HG03039 (cell line): Measurements from ENCODE around the gene FAM3A.
A peak's percentile ranks its signal among the peaks of the same experiment; 100 is the strongest.
"Not testable (repeated sequence)": the region's sequence is repeated elsewhere in the genome, so short reads cannot be mapped to it uniquely, and the experiment has no call there.

Experiments used
- ATAC-seq: cut with Tn5 transposase; IDR thresholded peaks from one replicate; pipeline ENCODE4 v1.9.1; 2021; ENCODE audit warnings: mild to moderate bottlenecking, moderate library complexity; ENCODE audit not compliant: unreplicated experiment

Gene FAM3A, protein sequence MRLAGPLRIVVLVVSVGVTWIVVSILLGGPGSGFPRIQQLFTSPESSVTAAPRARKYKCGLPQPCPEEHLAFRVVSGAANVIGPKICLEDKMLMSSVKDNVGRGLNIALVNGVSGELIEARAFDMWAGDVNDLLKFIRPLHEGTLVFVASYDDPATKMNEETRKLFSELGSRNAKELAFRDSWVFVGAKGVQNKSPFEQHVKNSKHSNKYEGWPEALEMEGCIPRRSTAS

DNA sequence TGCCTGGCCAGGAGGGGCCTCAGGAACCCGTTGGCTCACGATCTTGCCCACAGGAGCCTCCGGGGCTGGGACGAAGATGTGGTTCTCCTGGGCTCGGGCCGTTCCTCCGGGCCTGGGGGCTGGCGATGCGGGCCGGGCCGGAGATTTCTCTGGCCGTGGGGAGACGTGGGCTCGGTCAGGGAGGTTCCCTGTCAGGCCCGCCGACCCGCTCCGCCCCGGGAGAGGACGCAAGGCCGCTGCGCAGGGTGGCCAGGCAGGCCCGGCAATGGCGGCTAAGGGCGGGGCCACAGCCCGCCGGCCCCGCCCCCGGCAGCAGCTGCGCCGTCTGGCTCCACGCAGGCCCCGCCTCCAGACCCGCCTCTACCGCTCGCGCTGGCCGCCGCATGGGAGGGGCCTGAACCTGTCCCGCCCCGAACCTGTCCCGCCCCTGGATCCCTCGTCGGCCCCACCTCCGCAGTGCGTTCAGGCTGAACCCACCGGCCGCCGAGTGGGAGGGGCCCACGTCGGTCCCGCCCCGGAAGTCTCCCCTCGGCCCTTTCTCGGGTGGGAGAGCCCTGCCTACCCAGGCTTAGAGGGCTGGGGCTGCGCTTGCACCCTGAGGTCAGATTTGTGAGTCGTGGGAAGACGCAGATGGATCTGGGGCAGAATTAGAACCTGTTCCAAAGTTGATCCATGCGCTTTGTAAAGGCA, at the start of gene FAM3A:
Gene FAM3A, minus strand, starts transcription at position 267 of the 690 bp plus-strand sequence. CDS start 460 bp downstream, outside the sequence.
- peak; percentile 93 for ATAC-seq

DNA sequence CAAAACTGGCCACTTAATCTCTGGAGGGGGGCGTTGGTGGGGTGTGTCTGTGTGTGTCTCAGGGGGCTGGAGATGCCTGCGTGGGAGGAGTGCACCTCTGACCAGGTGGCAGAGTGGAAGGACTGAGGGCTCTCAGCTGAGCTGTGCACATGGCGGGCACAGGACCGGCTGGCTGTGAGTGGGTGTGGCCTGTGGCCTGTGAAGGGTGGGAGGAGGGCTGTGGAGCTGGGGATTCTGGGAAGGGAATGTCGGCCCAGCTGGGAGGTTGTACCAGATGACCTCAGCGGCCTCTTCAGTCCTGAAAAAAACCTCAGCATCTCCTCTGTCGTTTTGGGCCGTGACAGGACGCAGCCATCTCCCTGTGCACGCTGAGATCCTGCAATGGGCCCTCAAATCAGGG, 46.3 kb upstream of the FAM3A start:
- not testable (repeated sequence) for ATAC-seq

DNA sequence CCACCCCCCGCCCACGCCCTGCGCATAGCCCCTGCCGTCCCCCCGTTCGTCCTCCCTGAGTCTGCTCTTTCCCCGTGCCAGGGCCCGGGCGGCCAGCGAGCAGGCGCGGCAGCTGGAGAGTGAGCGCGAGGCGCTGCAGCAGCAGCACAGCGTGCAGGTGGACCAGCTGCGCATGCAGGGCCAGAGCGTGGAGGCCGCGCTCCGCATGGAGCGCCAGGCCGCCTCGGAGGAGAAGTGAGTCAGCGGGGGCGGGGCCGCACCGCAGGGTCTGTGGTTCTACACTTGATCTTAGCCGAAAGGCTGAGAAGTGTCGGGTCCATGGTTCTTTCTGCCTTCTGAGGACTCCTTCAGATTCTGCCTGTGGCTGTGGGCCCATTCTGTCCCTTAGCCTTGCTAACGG, 44.3 kb upstream of the FAM3A start:
- not testable (repeated sequence) for ATAC-seq

DNA sequence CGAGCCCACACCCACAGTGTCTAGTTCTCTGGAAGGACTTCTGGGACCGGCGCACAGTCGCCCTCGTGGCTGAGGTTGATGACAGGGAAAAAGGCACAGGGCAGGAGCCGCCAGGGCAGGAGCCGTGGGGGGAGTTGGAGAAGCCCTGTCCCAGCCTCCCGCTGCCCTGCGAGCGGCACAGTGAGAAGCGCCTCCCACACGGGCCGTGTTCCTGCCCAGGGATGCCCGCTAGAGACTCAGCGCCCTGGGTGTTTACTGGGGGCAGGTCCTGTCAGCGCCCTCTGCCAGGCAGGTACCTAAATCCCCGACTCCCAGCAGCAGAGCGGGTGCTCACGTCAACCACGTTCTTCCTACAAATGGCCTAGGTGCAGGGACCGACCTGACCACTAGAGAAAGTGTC, 42.9 kb upstream of the FAM3A start:
- ATAC-seq, result not testable (repeated sequence)

DNA sequence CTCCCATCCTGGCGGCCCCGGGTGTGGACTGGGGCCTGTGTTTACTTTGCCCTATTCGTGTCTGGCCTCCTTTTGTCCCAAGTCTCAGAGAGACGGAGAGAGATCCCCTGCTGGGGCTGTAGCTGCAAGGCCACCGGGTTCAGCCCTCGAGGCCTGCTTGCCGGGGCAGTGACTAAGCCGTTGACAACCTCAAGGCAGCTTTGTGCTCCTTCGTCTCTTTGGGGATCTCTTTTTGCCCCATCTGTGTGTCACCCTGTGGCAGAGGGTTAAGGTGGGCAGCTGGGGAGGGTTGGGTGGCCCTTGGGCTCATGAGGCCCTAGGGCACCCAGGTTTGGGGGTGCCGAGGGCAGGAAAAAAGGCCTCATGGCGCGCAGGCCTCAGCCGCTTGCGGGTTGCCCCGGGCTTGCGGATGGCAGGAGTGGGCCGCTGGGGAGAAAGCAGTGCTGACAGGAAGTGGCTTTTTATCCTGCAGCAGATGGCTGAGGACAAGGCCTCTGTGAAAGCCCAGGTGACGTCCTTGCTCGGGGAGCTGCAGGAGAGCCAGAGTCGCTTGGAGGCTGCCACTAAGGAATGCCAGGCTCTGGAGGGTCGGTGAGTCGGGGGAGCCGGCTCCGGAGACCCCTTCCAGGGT, 42.1 kb upstream of the FAM3A start:
- ATAC-seq, result not testable (repeated sequence)

DNA sequence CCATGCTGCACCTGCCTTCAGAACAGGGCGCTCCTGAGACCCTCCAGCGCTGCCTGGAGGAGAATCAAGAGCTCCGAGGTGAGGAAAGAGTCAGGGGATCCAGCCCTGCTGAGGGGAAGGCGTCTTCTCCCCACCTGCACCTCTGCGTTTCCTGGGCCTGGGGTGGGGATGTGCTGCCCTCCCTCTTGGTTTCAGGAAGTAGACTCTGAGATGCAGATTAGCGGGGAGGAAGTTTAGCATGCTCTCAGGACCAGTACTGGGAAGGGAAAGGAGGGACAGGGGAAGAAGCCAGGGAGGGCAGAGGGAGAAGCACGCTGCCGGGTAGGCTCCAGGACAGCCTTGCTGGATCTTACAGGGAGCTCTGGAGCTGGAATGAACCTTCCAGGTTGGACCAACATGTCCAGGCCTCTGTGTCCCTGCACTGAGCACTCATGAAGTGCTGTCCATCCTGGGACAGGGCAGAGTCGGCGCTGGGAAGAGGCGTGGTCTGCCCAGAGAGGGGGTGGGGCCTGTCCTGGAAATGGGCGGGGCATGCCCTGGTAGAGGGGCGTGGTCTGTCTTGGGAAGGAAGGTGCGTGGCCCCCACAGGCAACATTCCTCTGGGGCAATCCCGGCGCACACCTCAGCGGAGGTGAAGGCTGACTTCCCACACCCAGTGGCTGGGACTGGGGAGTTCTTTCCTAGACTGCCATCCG, 36.2 kb upstream of the FAM3A start:
- not testable (repeated sequence) for ATAC-seq

DNA sequence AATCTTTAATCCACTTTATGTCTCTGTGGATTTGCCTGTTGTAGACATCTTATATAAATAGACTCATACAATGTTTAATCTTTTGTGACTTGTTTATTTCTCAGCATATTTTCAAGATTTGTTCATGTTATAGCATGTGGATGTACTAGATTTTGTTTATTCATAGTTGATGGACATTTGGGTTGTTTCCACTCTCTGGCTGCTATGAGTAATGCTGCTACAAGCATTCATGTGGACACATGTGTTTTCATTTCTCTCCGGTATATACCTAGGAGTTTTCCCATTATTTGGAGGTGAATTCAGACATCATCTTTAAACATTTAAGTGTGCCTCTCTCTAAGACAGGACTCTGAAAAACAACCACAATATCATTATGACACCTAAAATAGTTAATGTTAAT, 33.7 kb upstream of the FAM3A start:
- ATAC-seq, result no peak

DNA sequence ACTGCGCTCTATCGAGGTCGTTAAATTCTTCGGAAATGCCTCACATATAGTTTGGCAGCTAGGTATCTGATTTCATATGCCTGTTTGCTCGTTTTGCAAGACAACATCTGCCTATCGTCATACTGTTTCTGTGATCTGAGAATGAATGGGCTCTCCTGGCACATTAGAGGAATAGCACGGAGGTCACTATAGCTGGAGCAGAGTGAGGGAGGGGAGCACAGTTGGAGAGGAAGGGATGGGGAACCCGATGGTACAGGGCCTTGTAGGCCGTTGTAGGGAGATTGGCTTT, 31.9 kb upstream of the FAM3A start:
- ATAC-seq, result no peak

DNA sequence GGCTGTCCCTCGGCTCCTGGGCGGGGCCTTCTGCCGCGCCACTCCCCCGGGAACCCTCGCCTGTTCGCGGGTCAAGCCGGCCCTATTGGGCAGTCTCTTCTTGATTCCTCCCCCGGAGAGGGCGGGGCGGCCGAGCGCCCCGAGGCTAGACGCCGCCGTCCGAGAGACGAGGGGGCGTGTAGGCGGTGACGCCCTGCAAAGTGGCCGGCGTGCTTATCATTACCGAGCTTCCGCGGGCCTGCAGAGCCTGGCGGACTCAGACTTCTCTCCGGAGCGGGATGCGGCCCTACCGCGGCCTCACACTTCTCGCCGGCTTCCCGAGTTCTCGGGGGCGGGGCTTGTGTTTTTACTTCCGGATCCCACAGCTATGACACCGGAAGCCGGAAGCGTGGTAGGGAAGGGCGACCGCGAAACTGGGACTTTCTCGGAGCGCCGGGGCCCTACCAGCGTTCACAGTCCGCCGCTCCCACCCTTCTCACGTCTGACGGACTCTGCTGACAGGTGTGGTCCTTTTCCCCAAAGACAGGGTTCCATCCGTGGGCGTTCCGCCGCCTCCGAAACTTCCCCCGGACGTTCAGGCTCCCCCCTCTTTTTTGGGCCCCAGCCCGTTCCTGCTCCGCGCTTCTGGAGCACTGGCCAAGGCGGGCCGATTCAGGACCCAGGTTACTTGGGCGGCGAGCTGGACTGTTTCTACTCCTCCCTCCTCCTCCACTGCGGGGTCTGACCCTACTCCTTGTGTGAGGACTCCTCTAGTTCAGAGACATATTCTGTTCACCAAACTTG, 31.4 kb upstream of the FAM3A start, which contains the start of gene IKBKG:
Gene IKBKG, plus strand, starts transcription at position 376 of the 783 bp plus-strand sequence. CDS start 4,383 bp downstream, outside the sequence.
- ATAC-seq, result peak; percentile 85

DNA sequence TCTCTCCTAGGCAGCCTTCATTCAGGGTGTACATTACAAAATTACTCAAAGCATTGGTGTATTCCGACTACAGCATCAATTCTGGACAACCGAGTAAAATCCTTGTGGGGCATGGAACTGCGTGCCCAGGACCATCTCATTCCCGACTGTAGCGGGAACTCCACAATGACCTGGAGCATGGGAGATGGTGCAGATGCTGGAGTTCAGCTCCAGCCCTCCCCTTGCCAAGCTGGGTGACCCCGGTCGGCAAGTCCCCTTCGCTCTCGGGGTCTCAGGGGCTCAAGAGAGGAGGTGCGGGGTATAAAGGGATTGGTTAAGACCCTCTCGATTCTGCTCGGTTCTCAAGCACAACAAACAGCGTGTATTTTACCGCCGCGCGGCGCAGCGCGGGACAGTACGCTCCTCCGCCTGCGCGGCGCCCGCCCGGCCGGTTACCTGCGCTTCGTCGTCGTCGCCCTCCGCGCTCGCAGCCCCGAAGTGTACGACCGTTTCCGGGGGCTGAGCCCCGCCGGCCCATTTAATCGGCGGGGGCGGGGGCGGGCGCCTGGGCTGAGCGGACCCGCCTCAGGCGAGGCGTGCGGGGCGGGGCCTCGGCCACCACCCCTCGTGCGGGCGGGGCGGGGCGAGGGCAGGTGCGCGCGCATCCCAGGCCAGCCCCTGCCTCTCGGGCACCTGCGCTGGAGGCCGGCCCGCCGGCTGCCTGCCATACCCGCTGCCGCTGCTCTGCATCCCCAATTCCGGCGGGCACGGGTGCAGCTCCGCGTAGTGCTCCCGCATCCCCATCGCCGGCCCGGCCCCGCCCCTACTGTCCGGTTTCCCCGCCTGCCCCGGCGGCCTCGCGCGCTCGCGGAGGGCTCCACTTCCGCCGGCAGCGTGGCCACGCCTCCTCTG, 30.6 kb upstream of the FAM3A start, which contains the start of gene G6PD:
Gene G6PD, minus strand, starts transcription at position 493 of the 891 bp plus-strand sequence. CDS start 691 bp downstream, outside the sequence.
- ATAC-seq, result peak; percentile 44

DNA sequence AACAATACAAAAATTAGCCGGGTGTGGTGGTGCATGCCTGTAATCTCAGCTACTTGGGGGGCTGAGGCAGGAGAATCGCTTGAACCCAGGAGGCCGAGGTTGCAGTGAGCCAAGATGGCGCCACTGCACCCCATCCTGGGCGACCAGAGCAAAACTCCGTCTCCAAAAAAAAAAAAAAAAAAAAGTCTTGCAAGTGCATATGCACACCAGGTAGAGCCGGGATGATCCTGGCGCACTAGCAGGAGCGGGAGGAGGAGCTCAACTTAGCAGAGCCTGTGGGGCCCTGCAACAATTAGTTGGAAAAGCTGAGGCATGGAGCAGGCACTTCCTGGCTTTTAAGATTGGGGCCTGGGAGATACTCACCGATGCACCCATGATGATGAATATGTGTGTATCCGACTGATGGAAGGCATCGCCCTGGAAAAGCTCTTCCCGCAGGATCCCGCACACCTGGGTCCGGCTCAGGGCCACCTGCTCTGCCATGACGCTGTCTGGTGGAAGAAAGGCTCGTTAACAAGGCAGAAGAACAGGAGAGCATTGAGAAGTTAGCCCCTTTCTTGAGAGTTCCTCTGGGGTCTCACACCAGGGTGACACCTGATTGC, 29.7 kb upstream of the FAM3A start:
- no peak for ATAC-seq

DNA sequence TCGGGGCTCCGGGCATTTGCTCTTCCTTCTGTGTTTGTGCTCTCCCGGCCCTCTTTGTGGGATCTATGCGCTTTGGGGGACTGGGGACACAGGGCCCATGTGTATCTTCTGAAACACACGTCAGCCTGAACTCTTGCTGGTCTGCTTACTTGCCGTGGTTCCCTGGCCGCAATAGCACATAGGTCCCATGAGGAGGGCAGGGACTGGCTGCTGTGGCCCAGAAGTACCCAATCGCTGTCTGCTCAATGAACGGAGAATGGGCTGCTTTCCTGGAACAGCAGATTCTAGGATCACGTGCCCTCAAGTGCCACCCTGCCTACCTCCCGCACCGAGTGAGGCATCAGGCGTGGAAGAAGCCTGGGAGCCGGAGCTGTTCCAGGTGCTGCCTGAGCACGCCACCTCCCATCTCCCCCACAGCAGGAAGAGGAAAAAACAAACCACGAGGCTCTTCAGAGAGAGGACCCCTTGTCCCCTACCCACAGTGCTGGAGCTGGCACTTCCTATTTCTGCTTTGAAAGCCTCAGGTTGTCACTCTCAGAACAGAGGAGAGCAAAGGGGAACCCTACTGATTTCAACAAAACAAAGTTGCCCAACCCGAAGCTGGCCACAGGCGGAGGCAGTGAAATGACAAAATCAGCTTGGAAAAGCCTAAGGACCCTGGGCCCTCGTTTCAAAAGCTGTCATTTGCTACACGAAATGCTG, 26.8 kb upstream of the FAM3A start:
- no peak for ATAC-seq

DNA sequence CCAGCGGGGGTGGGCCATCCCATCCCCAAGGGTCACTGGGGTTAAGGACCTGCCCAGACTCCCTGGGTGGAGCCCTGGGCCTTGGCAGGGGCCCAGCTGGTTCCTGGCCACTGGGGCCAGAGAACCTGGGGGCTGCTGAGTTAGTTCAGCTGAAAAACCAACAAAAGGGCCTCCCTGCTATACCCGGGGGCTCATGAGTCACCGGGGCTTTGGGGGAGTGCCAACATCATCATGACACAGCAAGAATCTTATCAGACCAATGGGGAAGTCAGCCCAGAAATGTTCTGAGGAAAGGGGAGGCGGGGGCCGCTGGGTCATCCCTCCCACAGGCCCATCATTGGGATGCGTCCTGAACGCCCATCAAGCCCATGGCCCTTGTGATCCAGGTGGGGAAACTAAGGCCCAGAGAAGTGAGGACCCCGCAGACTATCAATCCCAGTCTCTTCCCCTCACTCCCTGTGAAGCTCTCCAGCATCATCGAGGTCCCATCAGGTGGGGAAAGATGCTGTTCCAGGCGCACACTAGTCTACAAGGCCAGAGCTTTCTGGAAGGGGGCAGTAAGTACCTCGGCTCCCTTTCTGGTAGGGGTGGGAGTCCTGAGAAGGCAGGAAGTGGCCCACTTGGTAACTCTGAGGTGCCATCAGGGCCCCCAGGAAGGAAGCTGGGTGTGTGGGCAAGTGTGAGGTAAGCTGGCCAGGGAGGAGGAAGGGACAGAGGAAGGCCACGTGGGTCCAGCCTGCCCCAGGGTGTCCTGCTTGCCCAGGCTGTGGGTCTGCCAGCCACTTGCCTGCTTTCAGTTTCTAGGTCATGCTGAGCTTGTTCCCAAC, 26.1 kb upstream of the FAM3A start:
- no peak for ATAC-seq

DNA sequence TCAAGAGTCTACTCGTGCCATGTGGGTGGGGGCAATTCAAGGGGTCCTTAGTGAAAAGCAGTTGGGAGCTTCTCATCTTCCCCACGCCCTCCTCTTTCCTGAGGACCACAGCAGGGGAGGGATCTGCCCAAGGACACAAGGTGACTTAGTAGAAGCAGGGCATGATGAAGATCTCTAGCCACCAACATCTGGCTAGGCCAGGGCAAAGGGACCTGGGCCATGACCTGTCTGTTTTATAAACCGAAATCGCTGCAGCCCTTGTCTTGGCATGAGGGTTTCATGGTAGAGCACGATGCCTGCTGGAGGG, 25.5 kb upstream of the FAM3A start:
- ATAC-seq, result no peak

DNA sequence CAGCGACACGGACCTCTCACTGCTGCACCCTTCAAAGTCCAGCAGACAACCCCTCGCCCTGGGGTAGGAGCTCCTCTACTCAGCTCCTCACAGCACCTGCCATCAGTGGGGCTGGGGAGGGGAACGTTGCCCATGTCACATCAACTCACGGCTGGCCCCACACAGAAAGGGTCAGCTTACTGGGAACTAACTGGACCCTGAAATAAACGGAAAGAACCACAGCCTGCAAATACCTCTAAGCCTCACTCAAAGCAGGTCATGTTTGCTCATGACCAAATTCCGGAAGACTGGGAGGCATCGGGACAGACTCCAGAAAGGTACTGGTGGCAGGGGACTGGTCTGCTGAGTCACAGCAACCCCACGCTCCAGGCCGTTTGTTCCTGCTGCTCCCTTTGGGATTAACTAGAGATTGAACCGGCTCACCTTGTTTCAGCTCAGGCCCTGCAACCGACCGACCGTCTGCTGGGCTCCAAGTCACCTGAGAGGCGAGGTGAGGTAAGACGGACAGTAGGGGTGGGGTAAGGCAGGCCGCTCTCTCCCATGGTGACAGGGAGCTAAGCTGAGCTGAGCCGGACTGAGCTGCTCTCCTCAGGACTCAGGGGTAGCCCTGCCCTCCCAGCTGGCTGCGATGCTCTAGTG, 25.0 kb upstream of the FAM3A start:
- no peak for ATAC-seq

DNA sequence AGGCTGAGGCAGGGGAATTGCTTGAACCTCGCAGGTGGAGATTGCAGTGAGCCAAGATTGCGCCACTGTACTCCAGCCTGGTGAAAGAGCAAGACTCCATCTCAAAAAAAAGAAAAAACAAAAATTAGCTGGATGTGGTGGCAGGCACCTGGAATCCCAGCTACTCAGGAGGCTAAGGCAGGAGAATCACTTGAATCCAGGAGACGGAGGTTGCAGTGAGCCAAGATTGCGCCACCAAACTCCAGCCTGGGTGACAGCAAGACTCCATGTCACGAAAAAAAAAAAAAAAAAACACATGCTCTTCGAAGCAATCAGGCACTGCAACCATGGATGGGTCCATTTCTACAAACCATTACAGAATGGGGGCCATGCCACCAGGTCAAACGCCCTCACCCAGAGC, 24.3 kb upstream of the FAM3A start:
- ATAC-seq, result not testable (repeated sequence)

DNA sequence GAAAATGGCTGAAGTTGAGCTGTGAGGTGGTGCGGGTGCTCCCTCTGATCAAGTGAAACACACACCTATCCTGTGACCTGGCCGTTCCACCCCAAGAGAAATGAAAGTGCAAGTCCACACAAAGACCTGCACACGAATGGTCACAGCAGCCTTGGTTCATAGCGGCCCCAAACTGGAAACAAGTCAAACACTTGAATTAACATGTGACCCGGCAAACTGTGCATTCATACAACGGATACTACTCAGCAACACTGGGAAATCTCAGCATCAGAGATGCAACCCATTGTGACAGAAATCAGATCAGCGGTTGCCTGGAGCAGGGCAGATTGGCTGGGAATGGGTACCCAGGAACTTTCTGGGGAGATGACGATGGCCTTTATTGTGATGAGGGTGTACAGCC, 23.0 kb upstream of the FAM3A start:
- ATAC-seq, result no peak

DNA sequence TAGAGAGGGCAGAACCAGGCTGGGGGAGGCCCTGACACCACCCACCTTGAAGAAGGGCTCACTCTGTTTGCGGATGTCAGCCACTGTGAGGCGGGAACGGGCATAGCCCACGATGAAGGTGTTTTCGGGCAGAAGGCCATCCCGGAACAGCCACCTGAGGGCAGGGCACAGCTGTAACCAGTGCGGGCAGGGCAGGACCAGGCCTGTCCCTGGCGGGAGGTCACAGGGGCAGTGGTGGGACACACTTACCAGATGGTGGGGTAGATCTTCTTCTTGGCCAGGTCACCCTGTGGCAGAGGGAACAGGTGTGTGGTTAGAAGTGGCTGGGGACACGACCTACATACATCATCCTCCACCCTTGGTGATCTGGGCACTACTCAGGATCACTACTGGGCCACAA, 19.9 kb upstream of the FAM3A start:
- no peak for ATAC-seq
